Spleen (tissue), 13 donors: ENCODE measurements around the gene CST7. TPM values are rescaled to one million over a fixed set of nuclear protein-coding genes. Genes with fewer than 3 reads are reported as not detected.

Experiments
- DNase-seq: peaks from one replicate; pipeline ENCODE4 v3.0.0-alpha.2; 2020
- H3K27ac ChIP-seq, 8 donors: fragments of 200-600 bp; sonication (generic) in 7 of 8; 1 replicate in 4 of 8; 2 replicates in 4 of 8; pipeline versions ENCODE4 v1.5.0 to v1.8.0; 2016 to 2021; ENCODE audit warnings: inconsistent platforms in 4 of 8, mild to moderate bottlenecking in 4 of 8, moderate library complexity in 1 of 8
- H3K27me3 ChIP-seq, 7 donors: fragments of 200-600 bp; sonication (generic) in 6 of 7; replicated peaks in 1 of 7; 1 replicate in 4 of 7; 2 replicates in 3 of 7; pipeline versions ENCODE4 v1.5.0 to v1.8.0; 2016 to 2021; ENCODE audit warnings: inconsistent platforms in 3 of 7, mild to moderate bottlenecking in 1 of 7
- H3K36me3 ChIP-seq, 6 donors: fragments of 200-600 bp; sonication (generic) in 5 of 6; 1 replicate in 4 of 6; 2 replicates in 2 of 6; pipeline versions ENCODE4 v1.5.0 to v1.8.0; 2016 to 2021; ENCODE audit warnings: inconsistent platforms in 2 of 6
- H3K4me1 ChIP-seq, 6 donors: fragments of 200-600 bp; sonication (generic) in 5 of 6; 1 replicate in 3 of 6; 2 replicates in 3 of 6; pipeline versions ENCODE4 v1.5.0 to v1.8.0; 2016 to 2021; ENCODE audit warnings: inconsistent platforms in 3 of 6
- H3K4me3 ChIP-seq, 8 donors: fragments of 200-600 bp; sonication (generic) in 7 of 8; 1 replicate in 4 of 8; 2 replicates in 4 of 8; pipeline versions ENCODE4 v1.5.0 to v1.8.0; 2016 to 2021; ENCODE audit warnings: inconsistent platforms in 4 of 8, mild to moderate bottlenecking in 4 of 8, moderate library complexity in 2 of 8
- H3K9me3 ChIP-seq, 8 donors: fragments of 200-600 bp; sonication (generic) in 7 of 8; 1 replicate in 4 of 8; 2 replicates in 4 of 8; pipeline versions ENCODE4 v1.5.0 to v1.8.0; 2016 to 2021; ENCODE audit warnings: inconsistent platforms in 4 of 8
- CTCF ChIP-seq, 11 experiments: fragments of 200-600 bp in 7 of 11; fragments of 450-650 bp in 4 of 11; sonication (generic) in 4 of 11; IDR thresholded peaks in 8 of 11; conservative IDR thresholded peaks in 3 of 11; 1 replicate in 7 of 11; 2 replicates in 4 of 11; pipeline versions ENCODE4 v1.4.0 to v1.8.0; 2016 to 2021; ENCODE audit warnings: antibody characterized with exemption in 11 of 11, inconsistent platforms in 4 of 11, mild to moderate bottlenecking in 1 of 11
- POLR2A ChIP-seq, 3 donors: fragments of 450-650 bp; IDR thresholded peaks; one replicate each; pipeline ENCODE4 v1.5.1; 2017; ENCODE audit warnings: antibody characterized with exemption in 3 of 3, mild to moderate bottlenecking in 1 of 3
- POLR2AphosphoS5 ChIP-seq, 3 donors: sonication (generic); formaldehyde crosslinking; IDR thresholded peaks; one replicate each; pipeline ENCODE4 v1.5.1; 2017; ENCODE audit warnings: antibody characterized with exemption in 3 of 3
- WGBS, 5 donors: extraction: QIAGEN DNeasy Blood & Tissue Kit in 3 of 5; methylation state at CpG; one replicate each; pipeline versions ENCODE4 v1.1.5 to v1.1.7; 2013 to 2018; 5-methylcytosine and 5-hydroxymethylcytosine counted together
- intact Hi-C: fragments of 100-400 bp; cut with DNase I; formaldehyde crosslinking; loops from one replicate; pipeline ENCODE4 v1.15.0; 2023; ENCODE audit warnings: low total_unique reads
- long read RNA-seq, 2 donors: transcript quantifications; one replicate each; lab custom pipeline, GENCODE V29; 2026
- polyA plus RNA-seq, 3 donors: library from polyadenylated mRNA; stranded (reverse); fragments of 200-250 nt; gene quantifications; one replicate each; pipeline ENCODE4 v1.2.1, GENCODE V29; 2013
- total RNA-seq, 7 donors: library from RNA; depleted of rRNA in 3 of 7; stranded (reverse); fragments of >200 nt in 3 of 7; fragmentation: NEBNext Ultra II Directional in 4 of 7; extraction: Animal tissue kit (Norgen Biotek cat#: 25700) in 4 of 7; gene quantifications; one replicate each; pipeline versions ENCODE4 v1.1.0 to v1.2.1, GENCODE V29; 2016 to 2021
- donor health status: healthy with polysubstance abuse.
- donor health status: DM: no; HTN: no; CAD: no; lungs with moderate emphysema.
- donor health status: DM: no; HTN: no; CAD: no.
- donor health status: Bipolar disorder and iron deficiency.
- donor health status: healthy.
- donor health status: DM: no; HTN: no; CAD: no.
- donor health status: DM: yes; HTN: yes; CAD: no.

CST7 gene
- 100 to 1,000 TPM in 3 of 7 donors, 10 to 100 TPM in 4; 51.4 to 298 (median 95.5) TPM for total RNA-seq
- 10 to 100 TPM; 23.1 to 51.6 (median 37.2) TPM for polyA plus RNA-seq
- long read RNA-seq, donor 1, transcript CST7-201 (4 exons, 930 nt), result major isoform, 6 of 6 reads
- long read RNA-seq, donor 1, partial matches to known transcripts, result 0 of 6 reads
- long read RNA-seq, donor 1, other reads (novel, unspliced or antisense), result 0 of 6 reads
- long read RNA-seq, donor 2, partial matches to known transcripts, result 0 of 4 reads
- long read RNA-seq, donor 2, other reads (novel, unspliced or antisense), result 0 of 4 reads

GRCh38 chr20:24948939-24949679, at the start of gene CST7:
TSS of gene CST7 (plus strand) at chr20:24949269. CDS start at chr20:24949506, 237 bp downstream.
- Histone ChIP-seq H3K9me3 (peaks cover 0 to 36% (median 17%) of the 10 kb centered on the region in 8 donors), H3K36me3 (peaks cover 0 to 14% (median 0%) of the 10 kb centered on the region in 6 donors), H3K27ac (peak within 1 kb of the TSS; percentile 39 to 97 (median 92)), H3K4me1 (peaks cover 0 to 53% (median 14%) of the 10 kb centered on the region in 6 donors), H3K27me3 (peaks cover 0 to 28% (median 0%) of the 10 kb centered on the region in 7 donors), H3K4me3 (peak within 1 kb of the TSS; percentile 0 to 77 (median 44))
- intact Hi-C loops, result no loop called here
- WGBS, 5 donors, result 33 to 53% (median 43%) methylated on average over 17 to 20 of the region's 20 CpGs
- DNase-seq, result peak; percentile 96
- TF ChIP-seq POLR2AphosphoS5 (IDR thresholded peaks at IDR 0.05) (peak; percentile 77 to 89 (median 84)), CTCF (IDR thresholded peaks at IDR 0.05 in 8 of 11, conservative IDR thresholded peaks at IDR 0.05 in 3 of 11) (no peak)

- intact Hi-C loops, result no loop called here
- peaks cover 5 to 36% (median 31%) of the 10 kb centered on the region in 8 donors for H3K9me3 ChIP-seq
- 0 to 97% (median 93%) methylated on average over 1 of the region's 1 CpG for WGBS, 5 donors
- no peak overlapping the region for H3K27ac ChIP-seq
- DNase-seq, result no peak
- H3K27me3 ChIP-seq, result no peaks in the 10 kb centered on the region
- H3K4me1 ChIP-seq, result no peaks in the 10 kb centered on the region
- TF ChIP-seq POLR2A (IDR thresholded peaks at IDR 0.05) (no peak), CTCF (IDR thresholded peaks at IDR 0.05 in 8 of 11, conservative IDR thresholded peaks at IDR 0.05 in 3 of 11) (no peak), POLR2AphosphoS5 (IDR thresholded peaks at IDR 0.05) (no peak)
- H3K36me3 ChIP-seq, result no peaks in the 10 kb centered on the region
- no peak overlapping the region for H3K4me3 ChIP-seq
Observed at GRCh38 chr20:24906806-24907205, 42.3 kb upstream of the CST7 start.

- H3K4me1 ChIP-seq, result no peaks in the 10 kb centered on the region
- H3K27me3 ChIP-seq, result no peaks in the 10 kb centered on the region
- no peak for DNase-seq
- TF ChIP-seq POLR2A (IDR thresholded peaks at IDR 0.05), result no peak
- TF ChIP-seq POLR2AphosphoS5 (IDR thresholded peaks at IDR 0.05), result no peak
- no peak for TF ChIP-seq CTCF (IDR thresholded peaks at IDR 0.05 in 8 of 11, conservative IDR thresholded peaks at IDR 0.05 in 3 of 11)
- no peaks in the 10 kb centered on the region for H3K36me3 ChIP-seq
- H3K9me3 ChIP-seq, result peaks cover 5 to 36% (median 31%) of the 10 kb centered on the region in 8 donors
- H3K27ac ChIP-seq, result no peak overlapping the region
- WGBS, 5 donors, result 82 to 88% (median 85%) methylated on average over 1 of the region's 1 CpG
- intact Hi-C loops, result no loop called here
- no peak overlapping the region for H3K4me3 ChIP-seq
Observed at GRCh38 chr20:24908642-24909041, 40.4 kb upstream of the CST7 start.
